Osteocyte (in vitro differentiated cells): ENCODE results near the gene VAT1L. TPM values are rescaled to one million over a fixed set of nuclear protein-coding genes. Genes with fewer than 3 reads are reported as not detected.

Experiments used
- DNase-seq: peaks from one replicate; pipeline ENCODE4 v3.0.0; 2021; ENCODE audit warnings: mixed read lengths; ENCODE audit not compliant: unreplicated experiment; ENCODE audit errors: extremely low spot score
- H3K27ac Mint-ChIP-seq: one replicate; pipeline ENCODE4 v1.8.0; 2021; ENCODE audit warnings: mild to moderate bottlenecking, mixed read lengths; ENCODE audit not compliant: unreplicated experiment
- H3K27me3 Mint-ChIP-seq: one replicate; pipeline ENCODE4 v1.8.0; 2021; ENCODE audit warnings: mixed read lengths; ENCODE audit not compliant: unreplicated experiment
- H3K36me3 Mint-ChIP-seq: one replicate; pipeline ENCODE4 v1.8.0; 2021; ENCODE audit warnings: mixed read lengths; ENCODE audit not compliant: unreplicated experiment
- H3K4me1 Mint-ChIP-seq: one replicate; pipeline ENCODE4 v1.8.0; 2021; ENCODE audit warnings: mixed read lengths; ENCODE audit not compliant: unreplicated experiment
- H3K4me3 Mint-ChIP-seq: one replicate; pipeline ENCODE4 v1.8.0; 2021; ENCODE audit warnings: mild to moderate bottlenecking, moderate library complexity, mixed read lengths; ENCODE audit not compliant: unreplicated experiment
- H3K9me3 Mint-ChIP-seq: one replicate; pipeline ENCODE4 v1.8.0; 2021; ENCODE audit warnings: mixed read lengths; ENCODE audit not compliant: unreplicated experiment
- CTCF ChIP-seq: fragments of 200-600 bp; sonication (generic); IDR thresholded peaks from 2 replicates; pipeline ENCODE4 v1.5.0; 2021; ENCODE audit warnings: antibody characterized with exemption, mild to moderate bottlenecking, moderate library complexity
- total RNA-seq: library from RNA; stranded (reverse); gene quantifications from 2 replicates; pipeline ENCODE4 v1.2.1, GENCODE V29; 2021

The VAT1L gene
- total RNA-seq, 1 donor from 2014 or later, result not detected

- peaks cover 7% of the 10 kb centered on the region for H3K9me3 Mint-ChIP-seq
- no peaks in the 10 kb centered on the region for H3K27me3 Mint-ChIP-seq
- DNase-seq, result no peak
- no peaks in the 10 kb centered on the region for H3K4me1 Mint-ChIP-seq
- TF ChIP-seq CTCF, result no peak
- H3K4me3 Mint-ChIP-seq, result no peak overlapping the region
- no peak overlapping the region for H3K27ac Mint-ChIP-seq
- no peaks in the 10 kb centered on the region for H3K36me3 Mint-ChIP-seq
These were observed 111.1 kb downstream of the VAT1L start for GRCh38 chr16:77899416-77899815.

DNA sequence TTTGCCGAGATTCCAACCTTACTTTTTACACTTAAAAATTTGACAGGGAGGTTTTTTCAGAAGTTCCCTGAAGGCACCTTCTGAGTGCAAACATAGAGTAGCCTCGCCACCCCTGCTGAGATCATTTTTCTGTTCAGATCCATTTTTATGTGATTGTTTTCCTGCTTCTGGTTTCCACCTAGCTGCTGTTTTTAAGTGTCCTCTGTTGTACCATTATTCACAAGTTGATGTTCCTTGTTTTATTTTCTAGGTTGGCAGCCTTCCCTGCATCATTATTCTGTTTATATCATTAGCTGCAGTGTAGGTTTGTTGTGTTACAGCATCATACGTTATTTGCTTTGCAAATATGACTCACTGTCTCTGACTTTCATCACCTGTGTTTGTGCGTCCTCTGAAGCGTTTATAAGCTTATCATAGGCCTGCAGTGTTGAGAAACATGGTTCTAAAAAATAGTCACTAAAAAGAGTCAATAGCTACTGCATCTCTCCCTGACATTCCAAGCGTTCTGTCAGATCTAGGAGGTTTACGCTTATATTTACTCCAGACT, 117.1 kb downstream of the VAT1L start:
- Mint-ChIP-seq H3K27me3 (no peaks in the 10 kb centered on the region), H3K4me3 (no peak overlapping the region), H3K36me3 (no peaks in the 10 kb centered on the region), H3K9me3 (peaks cover 13% of the 10 kb centered on the region), H3K4me1 (no peaks in the 10 kb centered on the region), H3K27ac (no peak overlapping the region)
- no peak for TF ChIP-seq CTCF
- no peak for DNase-seq

DNA sequence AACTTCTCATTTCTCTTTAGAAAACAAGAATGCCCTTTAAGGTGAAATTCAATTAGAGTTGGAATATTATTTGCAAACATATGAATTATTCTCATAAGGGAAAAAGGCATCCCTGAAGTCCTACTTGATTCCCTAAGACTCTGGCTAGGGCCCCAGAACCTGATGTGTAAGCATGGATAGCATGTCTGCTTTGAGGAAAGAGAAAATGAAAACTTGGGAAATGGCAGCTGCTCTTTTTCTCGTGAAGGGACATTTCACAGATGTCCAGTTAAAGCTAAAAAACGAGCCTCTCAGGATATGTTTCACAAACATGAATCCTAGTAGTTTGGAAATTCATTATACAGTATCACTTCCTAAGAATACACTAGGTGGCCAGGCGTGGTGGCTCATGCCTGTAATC, 121.7 kb downstream of the VAT1L start:
- Mint-ChIP-seq H3K36me3 (no peaks in the 10 kb centered on the region), H3K9me3 (peaks cover 9% of the 10 kb centered on the region), H3K4me3 (no peak overlapping the region), H3K27ac (no peak overlapping the region), H3K27me3 (no peaks in the 10 kb centered on the region), H3K4me1 (no peaks in the 10 kb centered on the region)
- no peak for DNase-seq
- TF ChIP-seq CTCF, result no peak

DNA sequence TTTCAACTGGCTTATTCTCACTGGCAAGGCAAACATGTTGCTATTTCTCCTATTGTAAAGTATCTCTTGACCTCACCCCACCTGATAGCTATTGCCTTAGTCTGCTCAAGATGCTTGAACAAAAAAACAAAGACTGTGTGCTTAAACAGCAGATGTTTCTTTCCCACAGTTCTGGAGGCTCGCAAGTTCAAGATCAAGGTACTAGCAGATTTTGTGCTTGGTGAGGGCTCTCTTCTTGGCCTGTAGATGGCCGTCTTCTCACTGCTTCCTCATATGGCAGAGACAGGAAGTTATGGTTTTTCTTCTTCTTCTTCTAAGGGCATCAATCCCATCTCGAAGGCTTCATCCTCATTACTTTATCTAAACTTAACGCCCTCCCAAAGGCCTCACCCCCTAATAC, 124.3 kb downstream of the VAT1L start:
- Mint-ChIP-seq H3K4me3 (no peak overlapping the region), H3K36me3 (no peaks in the 10 kb centered on the region), H3K27me3 (no peaks in the 10 kb centered on the region), H3K27ac (no peak overlapping the region), H3K4me1 (no peaks in the 10 kb centered on the region), H3K9me3 (peaks cover under 1% of the 10 kb centered on the region)
- TF ChIP-seq CTCF, result no peak
- no peak for DNase-seq

GRCh38 chr16:77913738-77914253, 125.4 kb downstream of the VAT1L start:
- Mint-ChIP-seq H3K36me3 (no peaks in the 10 kb centered on the region), H3K4me1 (no peaks in the 10 kb centered on the region), H3K4me3 (no peak overlapping the region), H3K27ac (no peak overlapping the region), H3K27me3 (no peaks in the 10 kb centered on the region), H3K9me3 (no peaks in the 10 kb centered on the region)
- TF ChIP-seq CTCF, result no peak
- no peak for DNase-seq
